H9 (cell line): ENCODE data around the gene RPL18. TPM values are rescaled to one million over a fixed set of nuclear protein-coding genes. Genes with fewer than 3 reads are reported as not detected.

Source experiments
- DNase-seq: peaks from one replicate; pipeline ENCODE4 v3.0.0-alpha.2; 2017
- H2AFZ ChIP-seq: one replicate; pipeline ENCODE4 v1.6.1; 2013; ENCODE audit warnings: mild to moderate bottlenecking, low read length, control low read depth, moderate library complexity
- H2AK5ac ChIP-seq: 2 replicates; pipeline ENCODE4 v1.6.1; 2013; ENCODE audit warnings: low read length, control low read depth, mixed read lengths; ENCODE audit not compliant: insufficient read length
- H2BK120ac ChIP-seq: one replicate; pipeline ENCODE4 v1.6.1; 2013; ENCODE audit warnings: low read depth, mild to moderate bottlenecking, low read length, control low read depth, inconsistent platforms; ENCODE audit not compliant: poor library complexity, severe bottlenecking
- H2BK12ac ChIP-seq: 2 replicates; pipeline ENCODE4 v1.6.1; 2013; ENCODE audit warnings: low read length, control low read depth, mixed read lengths, low read depth; ENCODE audit not compliant: insufficient read length
- H2BK15ac ChIP-seq: 2 replicates; pipeline ENCODE4 v1.6.1; 2013; ENCODE audit warnings: low read depth, low read length, control low read depth
- H2BK20ac ChIP-seq: one replicate; pipeline ENCODE4 v1.6.1; 2013; ENCODE audit warnings: low read depth, mild to moderate bottlenecking, low read length, control low read depth, inconsistent platforms; ENCODE audit not compliant: poor library complexity, severe bottlenecking
- H2BK5ac ChIP-seq: 2 replicates; pipeline ENCODE4 v1.6.1; 2013; ENCODE audit warnings: low read length, control low read depth, mixed read lengths; ENCODE audit not compliant: insufficient read length
- H3K14ac ChIP-seq: 2 replicates; pipeline ENCODE4 v1.6.1; 2013; ENCODE audit warnings: low read length, control low read depth; ENCODE audit not compliant: insufficient read depth
- H3K18ac ChIP-seq: 2 replicates; pipeline ENCODE4 v1.6.1; 2013; ENCODE audit warnings: low read depth, mild to moderate bottlenecking, mixed read lengths, low read length, control low read depth; ENCODE audit not compliant: insufficient read length
- H3K23ac ChIP-seq: 2 replicates; pipeline ENCODE4 v1.6.1; 2013; ENCODE audit warnings: low read length, control low read depth, mixed read lengths, low read depth; ENCODE audit not compliant: insufficient read length
- H3K23me2 ChIP-seq: 2 replicates; pipeline ENCODE4 v1.6.1; 2013; ENCODE audit warnings: low read depth, mild to moderate bottlenecking, mixed read lengths, low read length, control low read depth; ENCODE audit not compliant: insufficient read length, poor library complexity, severe bottlenecking
- H3K27ac ChIP-seq: 2 replicates; pipeline ENCODE4 v1.5.1; 2013; ENCODE audit warnings: low read length, control low read depth, mixed read lengths, low read depth; ENCODE audit not compliant: insufficient read length
- H3K27me3 ChIP-seq: 2 replicates; pipeline ENCODE4 v1.6.1; 2013; ENCODE audit warnings: low read length, control low read depth, inconsistent platforms; ENCODE audit not compliant: insufficient read depth
- H3K4ac ChIP-seq: 2 replicates; pipeline ENCODE4 v1.6.1; 2013; ENCODE audit warnings: low read depth, mild to moderate bottlenecking, control low read depth, inconsistent platforms, low read length, moderate library complexity
- H3K4me1 ChIP-seq: 2 replicates; pipeline ENCODE4 v1.6.1; 2013; ENCODE audit warnings: low read length, control low read depth, inconsistent platforms; ENCODE audit not compliant: insufficient read depth
- H3K4me2 ChIP-seq: 2 replicates; pipeline ENCODE4 v1.6.1; 2013; ENCODE audit warnings: low read length, control low read depth, mixed read lengths; ENCODE audit not compliant: insufficient read length, insufficient read depth
- H3K56ac ChIP-seq: 2 replicates; pipeline ENCODE4 v1.6.1; 2013; ENCODE audit warnings: low read depth, mild to moderate bottlenecking, mixed read lengths, low read length, control low read depth; ENCODE audit not compliant: insufficient read length
- H3K79me1 ChIP-seq: 2 replicates; pipeline ENCODE4 v1.6.1; 2013; ENCODE audit warnings: low read depth, mild to moderate bottlenecking, moderate library complexity, low read length, control low read depth, inconsistent platforms; ENCODE audit not compliant: insufficient read depth, poor library complexity, severe bottlenecking
- H3K79me2 ChIP-seq: 2 replicates; pipeline ENCODE4 v1.6.1; 2013; ENCODE audit warnings: low read length, control low read depth, inconsistent platforms; ENCODE audit not compliant: insufficient read depth
- H3K9ac ChIP-seq: 2 replicates; pipeline ENCODE4 v1.6.1; 2013; ENCODE audit warnings: low read length, control low read depth, mixed read lengths; ENCODE audit not compliant: insufficient read length; ENCODE audit errors: extremely low read depth
- H3K9me3 ChIP-seq: one replicate; pipeline ENCODE4 v1.6.1; 2013; ENCODE audit warnings: low read depth, low read length, inconsistent platforms; ENCODE audit not compliant: control insufficient read depth
- H3T11ph ChIP-seq: one replicate; pipeline ENCODE4 v1.6.1; 2013; ENCODE audit warnings: mild to moderate bottlenecking, low read length, control low read depth, inconsistent platforms
- H4K20me1 ChIP-seq: one replicate; pipeline ENCODE4 v1.6.1; 2013; ENCODE audit not compliant: control insufficient read depth, insufficient read length, insufficient read depth
- H4K5ac ChIP-seq: 2 replicates; pipeline ENCODE4 v1.6.1; 2013; ENCODE audit warnings: low read depth, mild to moderate bottlenecking, mixed read lengths, low read length, control low read depth; ENCODE audit not compliant: insufficient read length
- H4K8ac ChIP-seq: replicated peaks from 2 replicates; pipeline ENCODE4 v1.6.1; 2013; ENCODE audit warnings: low read length, control low read depth, mixed read lengths, low read depth; ENCODE audit not compliant: insufficient read length
- H4K91ac ChIP-seq: 2 replicates; pipeline ENCODE4 v1.6.1; 2013; ENCODE audit warnings: low read depth, mild to moderate bottlenecking, moderate library complexity, mixed read lengths, low read length, control low read depth; ENCODE audit not compliant: insufficient read length
- H3K27ac Mint-ChIP-seq, 3 experiments: 2 replicates in 2 of 3; 3 replicates in 1 of 3; pipeline ENCODE4 v1.8.0; 2020 to 2021; ENCODE audit warnings: mixed read lengths in 3 of 3, mild to moderate bottlenecking in 1 of 3, moderate library complexity in 1 of 3
- H3K27me3 Mint-ChIP-seq: 2 replicates; pipeline ENCODE4 v1.8.0; 2021; ENCODE audit warnings: low read depth, mild to moderate bottlenecking, moderate library complexity, mixed read lengths
- H3K36me3 Mint-ChIP-seq, 3 experiments: 2 replicates in 2 of 3; 3 replicates in 1 of 3; pipeline ENCODE4 v1.8.0; 2020 to 2021; ENCODE audit warnings: low read depth in 3 of 3, mixed read lengths in 3 of 3; ENCODE audit not compliant: insufficient read depth in 1 of 3
- H3K4me1 Mint-ChIP-seq, 2 experiments: 2 replicates each; pipeline ENCODE4 v1.8.0; 2020; ENCODE audit warnings: mixed read lengths in 2 of 2
- H3K4me3 Mint-ChIP-seq, 2 experiments: 2 replicates in 1 of 2; 3 replicates in 1 of 2; pipeline ENCODE4 v1.8.0; 2020 to 2021; ENCODE audit warnings: mild to moderate bottlenecking in 2 of 2, mixed read lengths in 2 of 2, moderate library complexity in 1 of 2
- H3K9me3 Mint-ChIP-seq, 2 experiments: 2 replicates in 1 of 2; 3 replicates in 1 of 2; pipeline ENCODE4 v1.8.0; 2020; ENCODE audit warnings: mild to moderate bottlenecking in 2 of 2, mixed read lengths in 2 of 2, moderate library complexity in 1 of 2
- WGBS: extraction: QIAGEN DNeasy Blood & Tissue Kit; methylation state at CpG from one replicate; pipeline ENCODE4 v1.1.7; 2013; ENCODE audit warnings: missing lambda C conversion rate, low lambda C conversion rate, mixed read lengths; ENCODE audit not compliant: insufficient read length; ENCODE audit errors: extremely low coverage; 5-methylcytosine and 5-hydroxymethylcytosine counted together
- total RNA-seq: library from RNA; stranded (reverse); gene quantifications from 2 replicates; pipeline ENCODE4 v1.2.1, GENCODE V29; 2021
- TF ChIP-seq, protein P1 (sequence below): fragments of 200-600 bp; sonication (generic); conservative IDR thresholded peaks from 3 replicates; pipeline ENCODE4 v1.8.0; 2021; ENCODE audit warnings: antibody characterized with exemption, mild to moderate bottlenecking

RPL18 gene
- total RNA-seq, 1 experiment from 2014 or later: 1,855 TPM

DNA sequence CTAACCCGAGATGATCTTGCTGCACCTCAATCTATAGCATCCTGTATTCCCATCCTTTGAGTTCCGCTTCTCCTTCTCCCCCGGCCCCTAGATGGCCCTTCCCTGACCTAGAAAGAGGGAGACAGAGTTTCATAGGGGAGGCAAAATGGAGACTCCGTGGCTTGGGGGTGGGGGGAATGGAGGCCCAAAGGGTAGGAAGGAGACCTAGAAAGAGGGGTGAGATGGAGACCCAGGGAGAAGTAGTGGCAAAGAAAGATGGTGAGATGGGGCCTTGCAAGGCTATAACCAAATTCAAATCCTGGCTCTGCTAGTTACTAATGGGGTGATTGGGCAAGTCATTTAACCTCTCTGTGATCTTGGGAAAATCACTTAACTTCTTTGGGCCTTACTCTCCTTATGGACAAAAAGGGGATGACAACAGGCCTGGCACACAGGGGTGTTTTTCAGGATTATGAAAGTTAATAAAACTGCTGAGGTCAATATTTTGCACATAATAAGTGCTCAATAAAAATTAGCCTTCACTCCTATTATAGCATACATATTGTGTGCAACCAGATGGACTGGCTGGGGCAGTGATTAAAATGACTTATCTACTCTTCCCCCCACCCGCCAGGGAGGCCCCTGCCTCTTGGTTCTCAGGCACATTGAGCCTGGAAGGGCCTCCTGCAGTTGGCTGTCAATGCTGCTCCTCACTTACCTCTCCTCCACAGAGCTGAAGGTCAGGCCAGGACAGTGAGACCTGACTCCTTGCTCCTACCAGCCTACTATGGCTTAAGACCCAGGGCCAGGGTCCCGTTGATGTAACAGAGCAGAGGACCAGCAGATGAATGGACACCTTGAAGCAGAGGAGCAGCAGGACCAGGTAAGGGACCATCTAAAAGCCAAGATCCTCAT, 961 bp upstream of the RPL18 start:
- H3K27ac Mint-ChIP-seq: peak overlapping the region; percentile 96 to 100 (median 99)
- Histone ChIP-seq H3K79me2 (peaks cover 18% of the 10 kb centered on the region), H2BK20ac (no peak overlapping the region), H3K4me1 (peaks cover 3% of the 10 kb centered on the region; the same call in 1 of the 2 replicates), H3K9ac (peak overlapping the region; percentile 80), H3K4ac (no peak overlapping the region), H4K20me1 (no peaks in the 10 kb centered on the region), H2AFZ (no peak overlapping the region), H3K27me3 (no peaks in the 10 kb centered on the region), H3K27ac (peak overlapping the region; percentile 15), H3K18ac (peak overlapping the region; percentile 80), H2BK5ac (no peak overlapping the region), H2BK15ac (no peak overlapping the region), H3K56ac (no peak overlapping the region), H3T11ph (no peak overlapping the region), H3K14ac (peak overlapping the region; percentile 79; the same call in 1 of the 2 replicates), H2BK120ac (no peak overlapping the region), H3K4me2 (peak overlapping the region; percentile 75), H3K79me1 (peaks cover 4% of the 10 kb centered on the region), H2AK5ac (no peak overlapping the region), H4K91ac (no peak overlapping the region), H2BK12ac (peak overlapping the region; percentile 17), H3K9me3 (no peaks in the 10 kb centered on the region), H4K8ac (no peak overlapping the region), H4K5ac (peak overlapping the region; percentile 35), H3K23ac (no peak overlapping the region), H3K23me2 (peaks cover 16% of the 10 kb centered on the region)
- no CpG with 5 or more reads among the region's 6 CpGs for WGBS
- no peaks in the 10 kb centered on the region; a peak in 1 of 5 replicates for H3K9me3 Mint-ChIP-seq
- TF ChIP-seq, protein P1, sequence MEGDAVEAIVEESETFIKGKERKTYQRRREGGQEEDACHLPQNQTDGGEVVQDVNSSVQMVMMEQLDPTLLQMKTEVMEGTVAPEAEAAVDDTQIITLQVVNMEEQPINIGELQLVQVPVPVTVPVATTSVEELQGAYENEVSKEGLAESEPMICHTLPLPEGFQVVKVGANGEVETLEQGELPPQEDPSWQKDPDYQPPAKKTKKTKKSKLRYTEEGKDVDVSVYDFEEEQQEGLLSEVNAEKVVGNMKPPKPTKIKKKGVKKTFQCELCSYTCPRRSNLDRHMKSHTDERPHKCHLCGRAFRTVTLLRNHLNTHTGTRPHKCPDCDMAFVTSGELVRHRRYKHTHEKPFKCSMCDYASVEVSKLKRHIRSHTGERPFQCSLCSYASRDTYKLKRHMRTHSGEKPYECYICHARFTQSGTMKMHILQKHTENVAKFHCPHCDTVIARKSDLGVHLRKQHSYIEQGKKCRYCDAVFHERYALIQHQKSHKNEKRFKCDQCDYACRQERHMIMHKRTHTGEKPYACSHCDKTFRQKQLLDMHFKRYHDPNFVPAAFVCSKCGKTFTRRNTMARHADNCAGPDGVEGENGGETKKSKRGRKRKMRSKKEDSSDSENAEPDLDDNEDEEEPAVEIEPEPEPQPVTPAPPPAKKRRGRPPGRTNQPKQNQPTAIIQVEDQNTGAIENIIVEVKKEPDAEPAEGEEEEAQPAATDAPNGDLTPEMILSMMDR: 0 out of 3 replicates have a peak, but pooled peaks have one; percentile 9
- peak; percentile 30 for DNase-seq
- H3K4me1 Mint-ChIP-seq: peaks cover 40 to 50% of the 10 kb centered on the region in 2 experiments
- H3K27me3 Mint-ChIP-seq: no peaks in the 10 kb centered on the region; the same call in 1 of the 2 replicates
- H3K36me3 Mint-ChIP-seq: peaks cover 35 to 52% (median 50%) of the 10 kb centered on the region in 3 experiments
- peak overlapping the region; percentile 97 to 99 for H3K4me3 Mint-ChIP-seq
